Vagina (tissue), 2 donors: ENCODE data around the gene AP3M1.

Experiments used
- POLR2AphosphoS5 ChIP-seq, 2 donors: sonication (generic); formaldehyde crosslinking; IDR thresholded peaks; one replicate each; pipeline ENCODE4 v1.9.0; 2017; ENCODE audit warnings: antibody characterized with exemption in 2 of 2, mild to moderate bottlenecking in 2 of 2, low read depth in 1 of 2; ENCODE audit not compliant: insufficient read depth in 1 of 2
- TF ChIP-seq, protein P1 (sequence below), 3 experiments: fragments of 450-650 bp in 2 of 3; fragments of 200-600 bp in 1 of 3; sonication (generic) in 1 of 3; IDR thresholded peaks; one replicate each; pipeline ENCODE4 v1.5.1; 2017 to 2019; ENCODE audit warnings: antibody characterized with exemption in 3 of 3, mild to moderate bottlenecking in 2 of 3, moderate library complexity in 2 of 3

DNA sequence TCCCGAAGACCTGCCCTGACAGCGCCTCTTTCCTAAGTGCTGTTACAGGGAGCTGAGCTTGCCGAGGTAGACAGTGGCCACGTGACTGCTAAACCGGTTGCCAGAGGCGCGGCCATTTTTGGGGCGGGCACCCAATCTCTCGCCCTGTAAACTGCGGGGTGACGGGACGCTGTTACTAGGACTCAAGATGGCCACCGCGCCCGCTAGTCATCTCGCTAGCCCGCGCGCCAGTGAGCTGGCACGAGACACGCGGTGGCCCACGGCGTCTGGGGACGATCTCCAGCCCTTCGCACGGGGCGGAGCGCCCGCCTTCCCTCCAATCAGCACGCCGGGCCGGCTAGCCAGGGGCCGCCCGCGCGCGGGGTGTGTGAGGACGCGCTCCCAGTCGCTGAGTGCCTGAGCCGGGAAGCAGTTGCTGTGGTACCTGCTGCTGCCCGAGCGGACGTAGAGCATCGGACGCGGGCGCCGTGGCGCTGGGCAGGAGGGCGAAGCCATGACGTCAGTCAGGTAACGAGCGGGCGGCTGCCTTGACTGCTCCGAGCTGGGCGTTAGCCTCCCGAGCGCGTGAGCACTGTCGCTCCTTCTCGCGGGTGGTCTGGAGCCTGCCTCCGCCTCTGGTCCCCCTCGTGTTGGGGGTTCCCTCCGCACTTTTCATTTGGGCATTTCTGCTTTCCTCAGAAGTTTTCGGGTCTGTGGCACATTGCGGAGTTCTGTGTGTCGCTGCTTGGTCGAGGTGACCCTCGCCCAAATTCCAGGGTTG lies 25.9 kb upstream of the AP3M1 start:
- TF ChIP-seq, protein P1, sequence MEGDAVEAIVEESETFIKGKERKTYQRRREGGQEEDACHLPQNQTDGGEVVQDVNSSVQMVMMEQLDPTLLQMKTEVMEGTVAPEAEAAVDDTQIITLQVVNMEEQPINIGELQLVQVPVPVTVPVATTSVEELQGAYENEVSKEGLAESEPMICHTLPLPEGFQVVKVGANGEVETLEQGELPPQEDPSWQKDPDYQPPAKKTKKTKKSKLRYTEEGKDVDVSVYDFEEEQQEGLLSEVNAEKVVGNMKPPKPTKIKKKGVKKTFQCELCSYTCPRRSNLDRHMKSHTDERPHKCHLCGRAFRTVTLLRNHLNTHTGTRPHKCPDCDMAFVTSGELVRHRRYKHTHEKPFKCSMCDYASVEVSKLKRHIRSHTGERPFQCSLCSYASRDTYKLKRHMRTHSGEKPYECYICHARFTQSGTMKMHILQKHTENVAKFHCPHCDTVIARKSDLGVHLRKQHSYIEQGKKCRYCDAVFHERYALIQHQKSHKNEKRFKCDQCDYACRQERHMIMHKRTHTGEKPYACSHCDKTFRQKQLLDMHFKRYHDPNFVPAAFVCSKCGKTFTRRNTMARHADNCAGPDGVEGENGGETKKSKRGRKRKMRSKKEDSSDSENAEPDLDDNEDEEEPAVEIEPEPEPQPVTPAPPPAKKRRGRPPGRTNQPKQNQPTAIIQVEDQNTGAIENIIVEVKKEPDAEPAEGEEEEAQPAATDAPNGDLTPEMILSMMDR (IDR thresholded peaks at IDR 0.05): no peak
- TF ChIP-seq POLR2AphosphoS5 (IDR thresholded peaks at IDR 0.05; ENCODE audit: insufficient read depth in 1 of 2, low read depth in 1 of 2): peak; percentile 71 to 92
